Type B pancreatic cell (in vitro differentiated cells): ENCODE measurements around the gene EPHA4. TPM values are rescaled to one million over a fixed set of nuclear protein-coding genes. Genes with fewer than 3 reads are reported as not detected.

Experiments
- DNase-seq: peaks from one replicate; pipeline ENCODE4 v3.0.0; 2021; ENCODE audit warnings: mixed read lengths; ENCODE audit not compliant: unreplicated experiment; ENCODE audit errors: extremely low spot score
- H3K27ac Mint-ChIP-seq: 2 replicates; pipeline ENCODE4 v1.8.0; 2021; ENCODE audit warnings: mild to moderate bottlenecking, mixed read lengths
- H3K27me3 Mint-ChIP-seq: 2 replicates; pipeline ENCODE4 v1.8.0; 2021; ENCODE audit warnings: mixed read lengths
- H3K36me3 Mint-ChIP-seq: 2 replicates; pipeline ENCODE4 v1.8.0; 2021; ENCODE audit warnings: mixed read lengths
- H3K4me1 Mint-ChIP-seq: one replicate; pipeline ENCODE4 v1.8.0; 2021; ENCODE audit warnings: mixed read lengths; ENCODE audit not compliant: unreplicated experiment
- H3K4me3 Mint-ChIP-seq: 2 replicates; pipeline ENCODE4 v1.8.0; 2021; ENCODE audit warnings: mild to moderate bottlenecking, mixed read lengths
- H3K9me3 Mint-ChIP-seq: 2 replicates; pipeline ENCODE4 v1.8.0; 2021; ENCODE audit warnings: mixed read lengths
- CTCF ChIP-seq: fragments of 200-600 bp; sonication (generic); conservative IDR thresholded peaks from 2 replicates; pipeline ENCODE4 v1.5.0; 2021; ENCODE audit warnings: antibody characterized with exemption, mild to moderate bottlenecking
- total RNA-seq: library from RNA; stranded (reverse); gene quantifications from 2 replicates; pipeline ENCODE4 v1.2.1, GENCODE V29; 2021; ENCODE audit warnings: low replicate concordance

Gene EPHA4
- total RNA-seq, 1 donor from 2014 or later, result 78.3 TPM

GRCh38 chr2:221602938-221603337, 30.8 kb upstream of the EPHA4 start:
- Mint-ChIP-seq H3K27me3 (peaks cover 4% of the 10 kb centered on the region), H3K36me3 (no peaks in the 10 kb centered on the region), H3K4me1 (no peaks in the 10 kb centered on the region), H3K4me3 (no peak overlapping the region), H3K9me3 (no peaks in the 10 kb centered on the region), H3K27ac (no peak overlapping the region)
- DNase-seq, result no peak
- TF ChIP-seq CTCF, result no peak

DNA sequence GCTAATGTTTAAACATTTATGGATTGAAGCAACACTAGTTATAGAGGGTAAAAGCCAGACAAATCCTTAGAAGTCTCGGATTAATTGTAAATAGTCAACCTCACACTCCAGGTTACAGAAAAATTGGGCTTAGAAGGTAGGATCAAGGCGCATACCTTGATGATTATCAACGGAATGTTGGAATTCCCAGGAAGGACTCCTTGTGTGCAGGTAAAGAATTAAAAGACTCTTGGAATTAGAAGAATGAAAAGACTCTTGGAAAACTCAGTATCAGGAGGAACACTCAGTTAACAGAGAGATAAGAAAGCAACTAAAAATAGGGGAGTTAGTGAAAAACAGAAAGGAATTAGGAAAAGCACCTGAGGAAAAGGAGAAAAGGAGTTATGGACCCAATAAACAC, 29.3 kb upstream of the EPHA4 start:
- no peak overlapping the region for H3K27ac Mint-ChIP-seq
- H3K4me1 Mint-ChIP-seq, result no peaks in the 10 kb centered on the region
- TF ChIP-seq CTCF, result no peak
- H3K27me3 Mint-ChIP-seq, result peaks cover 4% of the 10 kb centered on the region
- no peak for DNase-seq
- H3K9me3 Mint-ChIP-seq, result no peaks in the 10 kb centered on the region
- no peaks in the 10 kb centered on the region for H3K36me3 Mint-ChIP-seq
- no peak overlapping the region for H3K4me3 Mint-ChIP-seq

DNA sequence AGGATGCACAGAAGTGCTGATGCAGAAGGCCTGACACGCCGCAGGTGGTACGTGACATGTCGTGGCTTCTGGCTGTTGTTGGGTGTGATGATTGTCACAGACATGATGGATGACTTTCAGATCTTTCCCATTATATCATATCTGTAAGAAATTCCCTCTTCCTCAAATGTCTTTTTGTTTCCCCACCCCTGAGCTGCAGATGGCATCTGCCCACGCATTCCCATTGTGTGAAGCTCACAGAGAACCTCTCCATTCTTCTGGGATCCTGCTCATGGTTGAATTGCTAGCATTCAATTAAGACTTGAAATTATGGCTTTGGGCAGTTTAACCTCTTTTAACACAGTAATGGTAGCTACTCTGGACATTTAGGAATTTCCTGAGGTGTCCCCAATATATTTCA, 28.3 kb upstream of the EPHA4 start:
- no peak for TF ChIP-seq CTCF
- Mint-ChIP-seq H3K4me3 (no peak overlapping the region), H3K27ac (no peak overlapping the region), H3K27me3 (peaks cover 4% of the 10 kb centered on the region), H3K4me1 (no peaks in the 10 kb centered on the region), H3K9me3 (no peaks in the 10 kb centered on the region), H3K36me3 (no peaks in the 10 kb centered on the region)
- DNase-seq, result no peak

GRCh38 chr2:221596192-221596591, 24.1 kb upstream of the EPHA4 start:
- no peak for DNase-seq
- no peaks in the 10 kb centered on the region for H3K27me3 Mint-ChIP-seq
- H3K4me1 Mint-ChIP-seq, result no peaks in the 10 kb centered on the region
- H3K4me3 Mint-ChIP-seq, result no peak overlapping the region
- no peaks in the 10 kb centered on the region for H3K9me3 Mint-ChIP-seq
- no peaks in the 10 kb centered on the region for H3K36me3 Mint-ChIP-seq
- no peak overlapping the region for H3K27ac Mint-ChIP-seq
- no peak for TF ChIP-seq CTCF

GRCh38 chr2:221590861-221591365, 18.8 kb upstream of the EPHA4 start:
- H3K4me1 Mint-ChIP-seq, result peaks cover 7% of the 10 kb centered on the region
- DNase-seq, result no peak
- peaks cover 5% of the 10 kb centered on the region for H3K27me3 Mint-ChIP-seq
- no peak for TF ChIP-seq CTCF
- no peaks in the 10 kb centered on the region for H3K9me3 Mint-ChIP-seq
- H3K36me3 Mint-ChIP-seq, result no peaks in the 10 kb centered on the region
- no peak overlapping the region for H3K4me3 Mint-ChIP-seq
- no peak overlapping the region for H3K27ac Mint-ChIP-seq

GRCh38 chr2:221589696-221590095, 17.6 kb upstream of the EPHA4 start:
- H3K4me1 Mint-ChIP-seq, result peaks cover 7% of the 10 kb centered on the region

More at GRCh38 chr2:221589696-221590095, 17.6 kb upstream of the EPHA4 start:
- Mint-ChIP-seq H3K36me3 (no peaks in the 10 kb centered on the region), H3K4me3 (no peak overlapping the region), H3K9me3 (no peaks in the 10 kb centered on the region), H3K27me3 (peaks cover 7% of the 10 kb centered on the region), H3K27ac (no peak overlapping the region)
- no peak for TF ChIP-seq CTCF
- DNase-seq, result no peak
